Amniotic epithelial cell (primary cell): ENCODE data around the gene GALNT18.

Experiments
- DNase-seq: peaks from one replicate; pipeline ENCODE4 v3.0.0-alpha.2; 2010; ENCODE audit warnings: low read depth

Gene GALNT18

GRCh38 chr11:11304550-11304949 is 317.3 kb downstream of the GALNT18 start:
- DNase-seq: no peak

GRCh38 chr11:11302565-11302964 is 319.2 kb downstream of the GALNT18 start:
- DNase-seq: no peak

- DNase-seq: no peak
Measured at GRCh38 chr11:11301212-11301611, 320.6 kb downstream of the GALNT18 start.

GRCh38 chr11:11297578-11297977 is 324.2 kb downstream of the GALNT18 start:
- no peak for DNase-seq

- no peak for DNase-seq
Measured at GRCh38 chr11:11296434-11296833, 325.4 kb downstream of the GALNT18 start.

GRCh38 chr11:11294551-11294855 is 327.3 kb downstream of the GALNT18 start:
- DNase-seq: no peak

- no peak for DNase-seq
Measured at GRCh38 chr11:11293798-11294550, 327.8 kb downstream of the GALNT18 start.

GRCh38 chr11:11292839-11293238 is 329.0 kb downstream of the GALNT18 start:
- DNase-seq: no peak

- DNase-seq: no peak
Measured at GRCh38 chr11:11291041-11292015, 330.5 kb downstream of the GALNT18 start.

GRCh38 chr11:11290354-11290753 is 331.5 kb downstream of the GALNT18 start:
- DNase-seq: no peak

GRCh38 chr11:11289669-11290068 is 332.1 kb downstream of the GALNT18 start:
- DNase-seq: no peak

GRCh38 chr11:11288972-11289616 is 332.7 kb downstream of the GALNT18 start:
- DNase-seq: no peak

GRCh38 chr11:11284481-11284880 is 337.3 kb downstream of the GALNT18 start:
- DNase-seq: no peak

- DNase-seq: no peak
Measured at GRCh38 chr11:11281626-11282025, 340.2 kb downstream of the GALNT18 start.

- DNase-seq: no peak
Measured at GRCh38 chr11:11280826-11281225, 341.0 kb downstream of the GALNT18 start.

GRCh38 chr11:11279956-11280689 is 341.7 kb downstream of the GALNT18 start:
- no peak for DNase-seq

GRCh38 chr11:11272254-11272653 is 349.6 kb downstream of the GALNT18 start:
- DNase-seq: no peak

- DNase-seq: no peak
Measured at GRCh38 chr11:11270236-11270775, 351.5 kb downstream of the GALNT18 start.

GRCh38 chr11:11268706-11269105 is 353.1 kb downstream of the GALNT18 start:
- no peak for DNase-seq

GRCh38 chr11:11268119-11268518 is 353.7 kb downstream of the GALNT18 start:
- DNase-seq: no peak

GRCh38 chr11:11267312-11267711 is 354.5 kb downstream of the GALNT18 start:
- no peak for DNase-seq
